ENCODE measurements around the gene MYB.

DNA sequence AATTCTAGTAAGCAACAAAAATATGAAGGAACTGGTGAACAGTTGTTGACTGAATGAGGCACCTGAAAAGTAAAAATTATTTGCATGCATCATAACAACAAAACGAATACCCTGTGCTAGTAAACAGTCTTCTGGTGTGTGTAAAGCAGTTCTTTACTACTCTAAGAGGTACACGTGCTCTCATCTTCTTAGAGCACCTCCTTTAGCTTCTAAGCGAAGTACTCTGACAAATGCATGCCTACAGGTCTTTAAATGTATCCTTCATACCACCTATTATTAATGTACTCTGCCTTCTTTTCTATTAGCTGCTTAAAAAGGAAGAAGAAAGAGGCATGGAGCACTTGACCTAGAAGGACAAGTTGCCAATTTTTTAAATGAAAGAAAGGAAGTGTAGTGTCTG, 32.2 kb upstream of the MYB start:
- no peak for TF ChIP-seq CTCF (IDR thresholded peaks at IDR 0.05)
- no peak for TF ChIP-seq POLR2A (IDR thresholded peaks at IDR 0.05)

All from Peyer's patch (tissue), 4 donors.